Tibial nerve (tissue), 3 donors: ENCODE results near the gene COIL.

Experiments
- CTCF ChIP-seq, 5 experiments: fragments of 200-600 bp in 3 of 5; fragments of 450-650 bp in 2 of 5; sonication (generic) in 3 of 5; IDR thresholded peaks; one replicate each; pipeline ENCODE4 v1.5.1; 2016 to 2019; ENCODE audit warnings: antibody characterized with exemption in 5 of 5, mild to moderate bottlenecking in 3 of 5, moderate library complexity in 2 of 5
- POLR2A ChIP-seq, 2 donors: fragments of 450-650 bp; IDR thresholded peaks; one replicate each; pipeline ENCODE4 v1.6.1; 2017; ENCODE audit warnings: antibody characterized with exemption in 2 of 2, mild to moderate bottlenecking in 2 of 2, moderate library complexity in 2 of 2

- TF ChIP-seq CTCF (IDR thresholded peaks at IDR 0.05) (no peak), POLR2A (IDR thresholded peaks at IDR 0.05) (no peak)
Measured at GRCh38 chr17:56910509-56911235, 50.2 kb downstream of the COIL start.
